Uterus (tissue), 4 donors: ENCODE results near the gene DNAJA1. TPM values are rescaled to one million over a fixed set of nuclear protein-coding genes. Genes with fewer than 3 reads are reported as not detected.
"Not testable (repeated sequence)": the region's sequence is repeated elsewhere in the genome, so short reads cannot be mapped to it uniquely, and the experiment has no call there.

Experiments
- DNase-seq, 2 donors: peaks; one replicate each; pipeline ENCODE4 v3.0.0-alpha.2; 2019 to 2020
- H3K27ac ChIP-seq, 2 donors: fragments of 200-600 bp; sonication (generic); 1 replicate in 1 of 2; 2 replicates in 1 of 2; pipeline ENCODE4 v1.5.1; 2016 to 2018
- H3K27me3 ChIP-seq, 2 donors: fragments of 200-600 bp; sonication (generic); one replicate each; pipeline ENCODE4 v1.5.1; 2018 to 2019; ENCODE audit warnings: control low read depth in 1 of 2
- H3K36me3 ChIP-seq, 2 donors: fragments of 200-600 bp; sonication (generic); one replicate each; pipeline ENCODE4 v1.5.1; 2019; ENCODE audit warnings: control low read depth in 1 of 2
- H3K4me1 ChIP-seq, 2 donors: fragments of 200-600 bp; sonication (generic); one replicate each; pipeline ENCODE4 v1.5.1; 2018 to 2019; ENCODE audit warnings: control low read depth in 1 of 2
- H3K4me3 ChIP-seq, 2 donors: fragments of 200-600 bp; sonication (generic); 1 replicate in 1 of 2; 2 replicates in 1 of 2; pipeline ENCODE4 v1.5.1; 2018 to 2019; ENCODE audit warnings: mild to moderate bottlenecking in 1 of 2
- H3K9me3 ChIP-seq, 2 donors: fragments of 200-600 bp; sonication (generic); one replicate each; pipeline ENCODE4 v1.5.1; 2019; ENCODE audit warnings: control low read depth in 1 of 2
- POLR2A ChIP-seq, 2 donors: fragments of 450-650 bp; IDR thresholded peaks; one replicate each; pipeline ENCODE4 v1.6.1; 2016; ENCODE audit warnings: antibody characterized with exemption in 2 of 2, mild to moderate bottlenecking in 1 of 2, moderate library complexity in 1 of 2
- intact Hi-C: fragments of 100-400 bp; cut with DNase I; formaldehyde crosslinking; loops from one replicate; pipeline ENCODE4 v1.15.1; 2023; ENCODE audit warnings: low total_unique reads
- total RNA-seq, 4 donors: library from RNA; depleted of rRNA in 3 of 4; stranded (reverse); fragments of >200 nt in 3 of 4; gene quantifications; one replicate each; pipeline versions ENCODE4 v1.1.0 to v1.2.4, GENCODE V29; 2014 to 2023
- TF ChIP-seq, protein P1 (sequence below), 4 experiments: fragments of 200-600 bp in 2 of 4; fragments of 450-650 bp in 2 of 4; sonication (generic) in 2 of 4; IDR thresholded peaks; one replicate each; pipeline ENCODE4 v1.5.1; 2016 to 2019; ENCODE audit warnings: antibody characterized with exemption in 4 of 4, mild to moderate bottlenecking in 2 of 4, moderate library complexity in 1 of 4
- donor health status: DM: yes; HTN: yes; CAD: no.

Gene DNAJA1
- total RNA-seq, 4 donors from 2014 or later: 47.1 to 148 (median 82.1) TPM

DNA sequence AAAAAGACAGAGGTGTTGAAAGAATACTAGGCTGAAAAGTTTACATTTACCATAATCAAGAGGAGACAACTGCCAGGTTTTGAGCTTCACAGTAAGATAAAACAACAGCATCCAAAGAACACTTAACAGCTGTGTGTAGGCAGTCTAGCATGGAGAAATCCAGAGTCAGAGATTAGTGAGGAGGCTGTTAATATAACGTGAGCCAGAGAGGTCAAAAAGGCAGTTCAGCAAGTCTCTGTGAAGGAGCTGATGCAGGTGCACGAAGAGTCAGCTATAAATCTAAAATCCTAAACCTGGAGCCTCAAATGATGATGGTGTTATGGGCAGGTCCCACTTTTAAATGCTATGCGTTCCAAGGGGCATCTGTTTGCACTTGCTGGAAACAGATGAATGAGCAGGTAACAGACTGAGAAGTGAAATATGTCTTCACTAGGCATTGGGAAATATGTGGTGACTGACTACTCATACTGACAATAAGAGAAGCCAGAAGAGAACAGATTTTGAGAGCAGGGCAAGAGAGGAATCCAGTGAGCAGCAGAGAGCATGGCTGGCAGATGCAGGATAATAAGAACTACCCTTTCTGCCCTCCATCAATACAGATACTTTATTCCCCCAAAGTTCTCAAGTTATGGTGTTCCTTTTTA lies 32.4 kb upstream of the DNAJA1 start:
- H3K9me3 ChIP-seq: no peaks in the 10 kb centered on the region
- intact Hi-C loops: no loop called here
- H3K4me3 ChIP-seq: no peak overlapping the region
- TF ChIP-seq POLR2A (IDR thresholded peaks at IDR 0.05): no peak
- TF ChIP-seq, protein P1, sequence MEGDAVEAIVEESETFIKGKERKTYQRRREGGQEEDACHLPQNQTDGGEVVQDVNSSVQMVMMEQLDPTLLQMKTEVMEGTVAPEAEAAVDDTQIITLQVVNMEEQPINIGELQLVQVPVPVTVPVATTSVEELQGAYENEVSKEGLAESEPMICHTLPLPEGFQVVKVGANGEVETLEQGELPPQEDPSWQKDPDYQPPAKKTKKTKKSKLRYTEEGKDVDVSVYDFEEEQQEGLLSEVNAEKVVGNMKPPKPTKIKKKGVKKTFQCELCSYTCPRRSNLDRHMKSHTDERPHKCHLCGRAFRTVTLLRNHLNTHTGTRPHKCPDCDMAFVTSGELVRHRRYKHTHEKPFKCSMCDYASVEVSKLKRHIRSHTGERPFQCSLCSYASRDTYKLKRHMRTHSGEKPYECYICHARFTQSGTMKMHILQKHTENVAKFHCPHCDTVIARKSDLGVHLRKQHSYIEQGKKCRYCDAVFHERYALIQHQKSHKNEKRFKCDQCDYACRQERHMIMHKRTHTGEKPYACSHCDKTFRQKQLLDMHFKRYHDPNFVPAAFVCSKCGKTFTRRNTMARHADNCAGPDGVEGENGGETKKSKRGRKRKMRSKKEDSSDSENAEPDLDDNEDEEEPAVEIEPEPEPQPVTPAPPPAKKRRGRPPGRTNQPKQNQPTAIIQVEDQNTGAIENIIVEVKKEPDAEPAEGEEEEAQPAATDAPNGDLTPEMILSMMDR (IDR thresholded peaks at IDR 0.05): no peak
- no peak for DNase-seq
- no peak overlapping the region for H3K27ac ChIP-seq
- no peaks in the 10 kb centered on the region for H3K27me3 ChIP-seq
- H3K4me1 ChIP-seq: no peaks in the 10 kb centered on the region
- H3K36me3 ChIP-seq: no peaks in the 10 kb centered on the region

DNA sequence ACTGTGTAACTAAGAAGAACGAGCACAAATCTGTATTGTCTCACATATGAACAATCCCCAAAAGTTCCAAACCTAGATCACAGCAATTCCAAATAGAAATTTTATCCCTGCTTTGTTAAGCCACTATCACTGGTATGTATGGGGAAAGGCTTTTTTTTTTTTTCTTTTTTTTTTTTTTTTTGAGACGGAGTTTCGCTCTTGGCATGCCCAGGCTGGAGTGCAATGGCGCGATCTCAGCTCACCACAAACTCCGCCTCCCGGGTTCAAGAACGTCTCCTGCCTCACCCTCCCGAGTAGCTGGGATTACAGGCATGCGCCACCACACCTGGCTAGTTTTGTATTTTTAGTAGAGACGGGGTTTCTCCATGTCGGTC lies 24.4 kb upstream of the DNAJA1 start:
- H3K27ac ChIP-seq: peak overlapping the region; percentile 82 to 87

DNA sequence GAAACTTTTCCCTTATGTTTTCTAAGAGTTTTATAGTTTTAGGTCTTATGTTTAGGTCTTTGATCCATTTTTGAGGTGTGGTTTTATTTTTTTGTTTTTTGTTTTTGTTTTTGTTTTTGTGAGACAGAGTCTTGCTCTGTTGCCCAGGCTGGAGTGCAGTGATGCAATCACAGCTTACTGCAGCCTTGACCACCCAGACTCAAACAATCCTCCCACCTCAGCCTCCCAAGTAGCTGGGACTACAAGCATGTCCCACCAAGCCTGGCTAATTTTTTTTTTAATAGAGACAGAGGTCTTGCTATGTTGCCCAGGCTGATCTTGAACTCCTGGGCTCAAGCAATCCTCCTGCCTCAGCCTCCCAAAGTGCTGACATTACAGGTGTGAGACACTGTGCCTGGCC lies 19.7 kb upstream of the DNAJA1 start:
- H3K36me3 ChIP-seq, H3K27ac ChIP-seq, H3K4me1 ChIP-seq, DNase-seq, H3K4me3 ChIP-seq, H3K27me3 ChIP-seq, intact Hi-C loops, H3K9me3 ChIP-seq: not testable (repeated sequence)

More for the DNA sequence above, 24.4 kb upstream of the DNAJA1 start:
- H3K36me3 ChIP-seq, H3K9me3 ChIP-seq, intact Hi-C loops, DNase-seq, H3K4me1 ChIP-seq, H3K27me3 ChIP-seq: not testable (repeated sequence)
- peak overlapping the region; percentile 63 to 91 for H3K4me3 ChIP-seq

DNA sequence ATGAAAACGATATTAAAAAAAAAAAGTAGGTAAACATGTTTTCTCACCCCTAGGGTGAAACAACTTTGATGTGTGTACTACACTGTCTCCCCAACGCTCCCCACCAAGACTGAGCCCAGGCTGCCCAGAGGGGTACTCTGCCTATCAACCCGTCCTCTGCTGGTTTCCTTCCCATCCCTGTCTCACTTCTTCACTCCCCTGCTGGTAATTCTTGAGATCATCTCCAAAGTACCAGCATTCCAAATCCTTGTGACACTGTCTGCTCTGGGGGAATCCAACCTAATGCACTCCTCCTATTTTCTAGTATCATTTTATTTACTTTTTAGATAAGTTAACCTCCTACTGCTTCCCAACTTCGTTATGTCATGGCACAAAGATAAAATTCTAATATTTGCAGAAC lies 17.3 kb upstream of the DNAJA1 start:
- no peaks in the 10 kb centered on the region for H3K27me3 ChIP-seq
- no peaks in the 10 kb centered on the region for H3K36me3 ChIP-seq
- TF ChIP-seq POLR2A (IDR thresholded peaks at IDR 0.05): no peak
- TF ChIP-seq, protein P1 (IDR thresholded peaks at IDR 0.05): no peak
- H3K4me1 ChIP-seq: no peaks in the 10 kb centered on the region
- intact Hi-C loops: no loop called here
- no peak overlapping the region for H3K4me3 ChIP-seq
- no peaks in the 10 kb centered on the region for H3K9me3 ChIP-seq
- no peak for DNase-seq
- H3K27ac ChIP-seq: no peak overlapping the region

DNA sequence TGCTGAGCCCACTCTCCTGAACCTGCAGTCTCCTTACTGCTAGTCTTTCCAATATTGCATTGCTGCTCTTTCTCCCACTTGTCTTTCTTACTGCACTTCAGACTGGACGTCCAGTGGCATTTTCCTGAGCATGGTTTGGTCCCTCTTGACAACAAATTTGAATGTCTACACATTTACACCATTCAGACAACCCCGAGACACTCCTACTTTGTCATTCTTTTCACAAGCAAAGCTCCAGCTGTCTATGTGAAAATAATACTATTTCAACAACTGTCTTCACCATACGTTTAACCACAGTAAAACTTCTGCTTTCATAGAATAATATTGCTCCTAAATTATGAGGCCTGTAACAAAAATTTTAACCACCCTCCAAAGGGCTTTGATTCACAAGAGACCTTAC lies 13.2 kb upstream of the DNAJA1 start:
- H3K9me3 ChIP-seq: no peaks in the 10 kb centered on the region
- DNase-seq: no peak
- H3K36me3 ChIP-seq: no peaks in the 10 kb centered on the region
- no peaks in the 10 kb centered on the region for H3K27me3 ChIP-seq
- intact Hi-C loops: no loop called here
- no peak overlapping the region for H3K27ac ChIP-seq
- no peak overlapping the region for H3K4me3 ChIP-seq
- no peak for TF ChIP-seq POLR2A (IDR thresholded peaks at IDR 0.05)
- TF ChIP-seq, protein P1 (IDR thresholded peaks at IDR 0.05): no peak
- H3K4me1 ChIP-seq: no peaks in the 10 kb centered on the region

DNA sequence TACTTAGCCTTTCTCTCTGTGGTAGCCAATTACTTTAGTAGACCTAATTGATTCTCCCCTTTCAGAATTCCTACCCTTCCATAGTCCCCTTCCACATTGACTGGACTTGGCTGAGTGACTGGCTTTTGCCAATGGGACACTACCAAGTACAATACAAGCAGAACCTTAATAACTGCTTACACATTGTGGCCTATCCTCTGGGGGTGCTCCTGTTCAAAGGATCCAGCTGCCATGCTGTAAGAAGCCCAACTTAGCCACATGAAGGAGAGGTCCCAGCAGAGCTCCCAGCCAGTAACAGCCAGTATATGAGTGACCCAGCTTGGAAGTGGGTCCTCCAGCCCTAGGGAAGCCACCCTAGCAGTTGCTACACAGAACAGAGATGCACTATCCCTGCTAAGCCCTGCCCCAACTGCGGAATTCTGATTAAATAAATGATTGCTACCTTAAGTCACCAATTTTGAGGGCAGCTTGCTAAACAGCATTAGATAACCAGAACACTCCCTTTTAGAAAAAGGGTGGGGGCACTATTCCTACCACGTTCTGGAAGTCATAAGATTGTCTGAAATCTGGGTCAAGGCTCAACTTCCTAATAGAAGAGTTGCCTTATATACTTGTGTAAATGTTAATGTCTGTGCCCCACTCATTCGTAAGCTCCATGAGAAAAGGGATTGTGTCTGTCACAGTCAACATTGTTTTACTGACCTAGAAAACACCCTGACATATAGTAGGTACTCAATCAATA lies 12.6 kb upstream of the DNAJA1 start:
- Histone ChIP-seq H3K36me3 (no peaks in the 10 kb centered on the region), H3K9me3 (no peaks in the 10 kb centered on the region), H3K4me3 (no peak overlapping the region), H3K27ac (no peak overlapping the region), H3K4me1 (no peaks in the 10 kb centered on the region), H3K27me3 (no peaks in the 10 kb centered on the region)
- intact Hi-C loops: no loop called here
- TF ChIP-seq POLR2A (IDR thresholded peaks at IDR 0.05): no peak
- TF ChIP-seq, protein P1 (IDR thresholded peaks at IDR 0.05): no peak
- no peak for DNase-seq
